Measurements from ENCODE around the gene SLC5A2.

SLC5A2 gene

DNA sequence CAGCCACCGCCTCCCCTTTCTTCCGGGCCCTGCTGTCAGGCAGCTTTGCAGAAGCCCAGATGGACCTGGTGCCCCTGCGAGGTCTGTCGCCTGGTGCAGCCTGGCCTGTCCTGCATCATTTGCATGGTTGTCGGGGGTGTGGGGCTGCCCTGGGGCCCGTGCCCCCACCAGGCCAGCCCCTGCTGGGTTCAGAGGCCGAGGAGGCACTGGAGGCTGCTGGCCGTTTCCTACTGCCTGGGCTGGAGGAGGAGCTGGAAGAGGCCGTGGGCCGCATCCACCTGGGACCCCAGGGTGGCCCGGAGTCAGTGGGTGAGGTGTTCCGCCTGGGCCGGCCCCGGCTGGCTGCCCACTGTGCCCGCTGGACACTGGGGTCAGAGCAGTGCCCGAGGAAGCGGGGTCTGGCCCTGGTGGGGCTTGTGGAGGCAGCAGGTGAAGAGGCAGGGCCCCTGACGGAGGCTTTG is 16.5 kb upstream of the SLC5A2 start:
- Histone ChIP-seq H4K20me1 (ENCODE audit: insufficient read depth, low read length) (no peaks in the 10 kb centered on the region), H2AFZ (ENCODE audit: low read depth, low read length) (no peak overlapping the region), H3K27me3 (ENCODE audit: insufficient read depth, low read length, poor library complexity) (no peaks in the 10 kb centered on the region), H3K79me2 (ENCODE audit: insufficient read depth, low read length) (no peaks in the 10 kb centered on the region), H3K9ac (ENCODE audit: low read depth, low read length) (peak overlapping the region; percentile 54), H3K4me3 (ENCODE audit: low read depth in 1 of 2, low read length in 2 of 2) (no peak overlapping the region), H3K4me1 (ENCODE audit: insufficient read depth, low read length) (peaks cover 30% of the 10 kb centered on the region), H3K9me3 (ENCODE audit: insufficient read depth, low read length, severe bottlenecking) (no peaks in the 10 kb centered on the region), H3K36me3 (ENCODE audit: insufficient read depth, low read length) (peaks cover 33% of the 10 kb centered on the region), H3K27ac (ENCODE audit: low read length) (peak overlapping the region; percentile 99), H3K4me2 (ENCODE audit: insufficient read depth, low read length) (no peak overlapping the region)
- TF ChIP-seq, protein P1, sequence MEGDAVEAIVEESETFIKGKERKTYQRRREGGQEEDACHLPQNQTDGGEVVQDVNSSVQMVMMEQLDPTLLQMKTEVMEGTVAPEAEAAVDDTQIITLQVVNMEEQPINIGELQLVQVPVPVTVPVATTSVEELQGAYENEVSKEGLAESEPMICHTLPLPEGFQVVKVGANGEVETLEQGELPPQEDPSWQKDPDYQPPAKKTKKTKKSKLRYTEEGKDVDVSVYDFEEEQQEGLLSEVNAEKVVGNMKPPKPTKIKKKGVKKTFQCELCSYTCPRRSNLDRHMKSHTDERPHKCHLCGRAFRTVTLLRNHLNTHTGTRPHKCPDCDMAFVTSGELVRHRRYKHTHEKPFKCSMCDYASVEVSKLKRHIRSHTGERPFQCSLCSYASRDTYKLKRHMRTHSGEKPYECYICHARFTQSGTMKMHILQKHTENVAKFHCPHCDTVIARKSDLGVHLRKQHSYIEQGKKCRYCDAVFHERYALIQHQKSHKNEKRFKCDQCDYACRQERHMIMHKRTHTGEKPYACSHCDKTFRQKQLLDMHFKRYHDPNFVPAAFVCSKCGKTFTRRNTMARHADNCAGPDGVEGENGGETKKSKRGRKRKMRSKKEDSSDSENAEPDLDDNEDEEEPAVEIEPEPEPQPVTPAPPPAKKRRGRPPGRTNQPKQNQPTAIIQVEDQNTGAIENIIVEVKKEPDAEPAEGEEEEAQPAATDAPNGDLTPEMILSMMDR (IDR thresholded peaks at IDR 0.05; ENCODE audit: borderline replicate concordance, extremely low read depth, low read length, poor library complexity, severe bottlenecking): no peak
- no peak for DNase-seq
- ATAC-seq (ENCODE audit: insufficient read depth, low read depth): no peak

DNA sequence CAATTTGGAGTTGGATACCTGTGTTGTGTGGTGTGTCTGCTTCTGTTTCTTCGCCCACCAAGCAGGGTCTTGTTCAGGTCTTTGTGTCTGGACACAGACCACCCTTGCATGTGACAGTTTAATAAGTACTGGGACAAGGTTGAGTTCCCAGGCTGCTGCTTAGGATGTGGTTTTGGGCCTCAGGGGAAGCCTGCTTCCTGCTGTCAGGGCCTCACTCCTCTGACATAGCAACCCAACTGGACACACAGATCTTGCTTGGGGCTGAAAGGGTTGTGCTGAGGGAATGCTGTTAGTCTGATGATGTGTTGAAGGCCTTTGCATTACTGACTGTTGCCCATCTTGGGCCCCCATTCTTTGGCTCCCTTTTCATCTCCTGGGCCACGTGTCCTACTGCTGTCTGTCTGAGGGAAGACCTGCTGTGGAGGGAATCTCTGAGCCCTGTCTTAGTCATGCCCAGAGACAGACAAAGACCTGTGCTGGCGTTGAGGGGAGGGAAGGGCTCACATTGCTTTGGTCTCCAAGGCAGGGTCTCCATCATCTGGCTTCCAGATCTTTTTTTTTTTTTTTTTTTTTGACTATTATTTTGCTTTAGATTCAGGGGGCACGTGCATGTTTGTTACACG is 15.7 kb upstream of the SLC5A2 start:
- peak overlapping the region; percentile 2; the same call in 1 of the 2 replicates for H2AFZ ChIP-seq (ENCODE audit: low read depth, low read length)
- H3K4me1 ChIP-seq (ENCODE audit: insufficient read depth, low read length): peaks cover 30% of the 10 kb centered on the region
- no peaks in the 10 kb centered on the region for H3K79me2 ChIP-seq (ENCODE audit: insufficient read depth, low read length)
- DNase-seq: peak; percentile 82
- peak overlapping the region; percentile 27; the same call in 1 of the 2 replicates for H3K4me2 ChIP-seq (ENCODE audit: insufficient read depth, low read length)
- ATAC-seq (ENCODE audit: insufficient read depth, low read depth): peak; percentile 94
- TF ChIP-seq, protein P1 (IDR thresholded peaks at IDR 0.05; ENCODE audit: borderline replicate concordance, extremely low read depth, low read length, poor library complexity, severe bottlenecking): no peak
- TF ChIP-seq EZH2 (IDR thresholded peaks at IDR 0.05; ENCODE audit: borderline replicate concordance, low read depth, low read length, severe bottlenecking): no peak
- no peaks in the 10 kb centered on the region for H3K9me3 ChIP-seq (ENCODE audit: insufficient read depth, low read length, severe bottlenecking)
- no peaks in the 10 kb centered on the region for H4K20me1 ChIP-seq (ENCODE audit: insufficient read depth, low read length)
- H3K36me3 ChIP-seq (ENCODE audit: insufficient read depth, low read length): peaks cover 28% of the 10 kb centered on the region
- H3K27me3 ChIP-seq (ENCODE audit: insufficient read depth, low read length, poor library complexity): no peaks in the 10 kb centered on the region
- H3K9ac ChIP-seq (ENCODE audit: low read depth, low read length): peak overlapping the region; percentile 54
- H3K27ac ChIP-seq (ENCODE audit: low read length): peak overlapping the region; percentile 99
- H3K4me3 ChIP-seq (ENCODE audit: low read depth in 1 of 2, low read length in 2 of 2): no peak overlapping the region

DNA sequence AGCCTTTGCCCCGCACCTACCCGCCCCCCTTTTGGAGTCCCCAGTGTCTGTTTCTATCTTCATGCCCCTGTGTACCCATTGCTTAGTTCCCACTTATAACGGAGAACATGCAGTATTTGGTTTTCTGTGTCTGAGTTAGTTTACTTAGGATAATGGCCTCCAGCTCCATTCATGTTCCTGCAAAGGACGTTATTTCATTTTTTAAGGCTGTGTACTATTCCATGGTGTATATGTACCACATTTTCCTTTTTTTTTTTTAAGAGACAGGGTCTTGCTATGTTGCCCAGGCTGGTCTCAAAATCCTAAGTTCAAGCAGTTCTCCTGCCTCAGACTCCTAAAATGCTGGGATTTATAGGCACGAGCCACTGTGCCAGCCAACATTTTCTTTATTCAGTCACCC is 15.1 kb upstream of the SLC5A2 start:
- H3K79me2 ChIP-seq (ENCODE audit: insufficient read depth, low read length): no peaks in the 10 kb centered on the region
- no peaks in the 10 kb centered on the region for H3K9me3 ChIP-seq (ENCODE audit: insufficient read depth, low read length, severe bottlenecking)
- H3K9ac ChIP-seq (ENCODE audit: low read depth, low read length): peak overlapping the region; percentile 54
- no peak overlapping the region for H3K4me3 ChIP-seq (ENCODE audit: low read depth in 1 of 2, low read length in 2 of 2)
- 0 out of 2 replicates have a peak overlapping the region, but pooled peaks have one; percentile 2 for H2AFZ ChIP-seq (ENCODE audit: low read depth, low read length)
- H3K36me3 ChIP-seq (ENCODE audit: insufficient read depth, low read length): peaks cover 23% of the 10 kb centered on the region
- TF ChIP-seq EZH2 (IDR thresholded peaks at IDR 0.05; ENCODE audit: borderline replicate concordance, low read depth, low read length, severe bottlenecking): no peak
- TF ChIP-seq, protein P1 (IDR thresholded peaks at IDR 0.05; ENCODE audit: borderline replicate concordance, extremely low read depth, low read length, poor library complexity, severe bottlenecking): no peak
- ATAC-seq (ENCODE audit: insufficient read depth, low read depth): no peak
- no peaks in the 10 kb centered on the region for H3K27me3 ChIP-seq (ENCODE audit: insufficient read depth, low read length, poor library complexity)
- no peak for DNase-seq
- H3K27ac ChIP-seq (ENCODE audit: low read length): peak overlapping the region; percentile 99
- H4K20me1 ChIP-seq (ENCODE audit: insufficient read depth, low read length): no peaks in the 10 kb centered on the region
- H3K4me1 ChIP-seq (ENCODE audit: insufficient read depth, low read length): peaks cover 30% of the 10 kb centered on the region
- peak overlapping the region; percentile 27; the same call in 1 of the 2 replicates for H3K4me2 ChIP-seq (ENCODE audit: insufficient read depth, low read length)

All from DND-41 (cell line).